Neural progenitor cell (in vitro differentiated cells): ENCODE data around the gene OAF. TPM values are rescaled to one million over a fixed set of nuclear protein-coding genes. Genes with fewer than 3 reads are reported as not detected.

ENCODE experiments used
- DNase-seq: peaks from one replicate; pipeline ENCODE4 v3.0.0-alpha.2; 2016; ENCODE audit warnings: low spot score
- H2AFZ ChIP-seq: fragments of 200-600 bp; sonication (generic); replicated peaks from 2 replicates; pipeline ENCODE4 v1.6.1; 2016; ENCODE audit warnings: antibody characterized with exemption
- H3F3A ChIP-seq: fragments of 200-600 bp; sonication (generic); 2 replicates; pipeline ENCODE4 v1.6.1; 2016; ENCODE audit warnings: antibody characterized with exemption, low read depth
- H3K27ac ChIP-seq: fragments of 200-600 bp; sonication (generic); 2 replicates; pipeline ENCODE4 v1.5.1; 2016; ENCODE audit warnings: mild to moderate bottlenecking
- H3K27me3 ChIP-seq: fragments of 200-600 bp; sonication (generic); 2 replicates; pipeline ENCODE4 v1.6.1; 2016; ENCODE audit warnings: mild to moderate bottlenecking, moderate library complexity
- H3K36me3 ChIP-seq: fragments of 200-600 bp; sonication (generic); 2 replicates; pipeline ENCODE4 v1.5.1; 2016
- H3K4me1 ChIP-seq: fragments of 200-600 bp; sonication (generic); 2 replicates; pipeline ENCODE4 v1.6.1; 2016; ENCODE audit warnings: mixed run types
- H3K4me2 ChIP-seq: fragments of 200-600 bp; sonication (generic); 2 replicates; pipeline ENCODE4 v1.6.1; 2016
- H3K4me3 ChIP-seq: fragments of 200-600 bp; sonication (generic); 2 replicates; pipeline ENCODE4 v1.5.1; 2016
- H3K79me2 ChIP-seq: fragments of 200-600 bp; sonication (generic); 2 replicates; pipeline ENCODE4 v1.6.1; 2016; ENCODE audit warnings: low read depth
- H3K9ac ChIP-seq: fragments of 200-600 bp; sonication (generic); 2 replicates; pipeline ENCODE4 v1.6.1; 2016
- H3K9me3 ChIP-seq: fragments of 200-600 bp; sonication (generic); 2 replicates; pipeline ENCODE4 v1.5.1; 2016; ENCODE audit warnings: low read depth
- H4K20me1 ChIP-seq: fragments of 200-600 bp; sonication (generic); 2 replicates; pipeline ENCODE4 v1.6.1; 2016; ENCODE audit warnings: low read depth
- H3K27ac Mint-ChIP-seq: 3 replicates; pipeline ENCODE4 v1.8.0; 2021; ENCODE audit warnings: mixed read lengths
- H3K27me3 Mint-ChIP-seq: 2 replicates; pipeline ENCODE4 v1.8.0; 2022; ENCODE audit warnings: low read depth, mild to moderate bottlenecking, inconsistent platforms, moderate library complexity, mixed read lengths; ENCODE audit not compliant: insufficient read depth
- H3K36me3 Mint-ChIP-seq: 3 replicates; pipeline ENCODE4 v1.8.0; 2021; ENCODE audit warnings: mixed read lengths
- H3K4me1 Mint-ChIP-seq: 3 replicates; pipeline ENCODE4 v1.8.0; 2021; ENCODE audit warnings: mixed read lengths
- H3K4me3 Mint-ChIP-seq: 3 replicates; pipeline ENCODE4 v1.8.0; 2021; ENCODE audit warnings: mild to moderate bottlenecking, moderate library complexity, mixed read lengths
- H3K9me3 Mint-ChIP-seq: 3 replicates; pipeline ENCODE4 v1.8.0; 2020; ENCODE audit warnings: mixed read lengths
- CTCF ChIP-seq: fragments of 200-600 bp; sonication (generic); IDR thresholded peaks from 2 replicates; pipeline ENCODE4 v1.5.1; 2017; ENCODE audit warnings: antibody characterized with exemption, mild to moderate bottlenecking
- EZH2 ChIP-seq: fragments of 200-600 bp; sonication (generic); IDR thresholded peaks from 2 replicates; pipeline ENCODE4 v1.6.1; 2017; ENCODE audit warnings: antibody characterized with exemption, mild to moderate bottlenecking, moderate library complexity
- EZH2phosphoT487 ChIP-seq: fragments of 200-600 bp; sonication (generic); IDR thresholded peaks from 2 replicates; pipeline ENCODE4 v1.6.1; 2017; ENCODE audit warnings: antibody characterized with exemption
- total RNA-seq: library from RNA; depleted of rRNA; stranded (reverse); fragments of >200 nt; gene quantifications from 2 replicates; pipeline ENCODE4 v1.2.3, GENCODE V29; 2015; ENCODE audit warnings: low replicate concordance

Gene OAF
- total RNA-seq, 1 donor from 2014 or later, result 0.47 TPM

GRCh38 chr11:120195601-120196320, 15.1 kb upstream of the OAF start:
- Histone ChIP-seq H3K9ac (no peak overlapping the region), H3K4me3 (no peak overlapping the region), H3K36me3 (no peaks in the 10 kb centered on the region), H4K20me1 (no peaks in the 10 kb centered on the region), H2AFZ (no peak overlapping the region), H3K27me3 (peaks cover 61% of the 10 kb centered on the region), H3F3A (peaks cover 12% of the 10 kb centered on the region), H3K79me2 (no peaks in the 10 kb centered on the region), H3K27ac (no peak overlapping the region), H3K4me1 (peaks cover 31% of the 10 kb centered on the region), H3K4me2 (peak overlapping the region; percentile 30), H3K9me3 (no peaks in the 10 kb centered on the region)
- peak overlapping the region; percentile 96 for H3K27ac Mint-ChIP-seq
- no peaks in the 10 kb centered on the region for H3K36me3 Mint-ChIP-seq
- H3K4me3 Mint-ChIP-seq, result peak overlapping the region; percentile 61
- H3K4me1 Mint-ChIP-seq, result peaks cover 71% of the 10 kb centered on the region
- H3K27me3 Mint-ChIP-seq, result peaks cover 6% of the 10 kb centered on the region
- TF ChIP-seq CTCF (no peak), EZH2 (no peak), EZH2phosphoT487 (no peak)
- no peaks in the 10 kb centered on the region for H3K9me3 Mint-ChIP-seq
- peak; percentile 47 for DNase-seq

DNA sequence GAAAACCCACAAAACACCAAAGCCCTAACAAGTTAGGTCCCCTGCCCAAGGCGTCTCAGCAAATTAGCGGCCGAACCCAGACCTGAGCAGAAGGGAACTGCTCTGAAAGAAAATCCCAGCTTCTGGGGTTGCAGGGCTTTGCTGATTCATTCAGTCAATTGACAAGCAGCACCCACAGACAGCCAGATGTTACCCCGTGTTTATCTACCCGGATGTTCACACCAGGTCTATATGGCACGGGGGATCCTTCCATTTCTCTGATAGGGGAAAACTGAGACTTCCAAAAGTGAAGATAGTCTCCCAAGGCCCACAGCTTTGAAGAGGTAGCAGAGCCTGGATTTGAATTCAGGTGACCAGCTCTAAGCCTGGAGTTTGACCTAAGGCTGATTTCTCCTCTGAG, 14.0 kb upstream of the OAF start:
- H3K4me1 ChIP-seq, result peaks cover 30% of the 10 kb centered on the region
- H3K27me3 Mint-ChIP-seq, result peaks cover 8% of the 10 kb centered on the region
- no peak overlapping the region for H3K4me2 ChIP-seq

GRCh38 chr11:120197251-120197891, 13.5 kb upstream of the OAF start:
- TF ChIP-seq EZH2phosphoT487 (no peak), CTCF (no peak), EZH2 (no peak)
- Histone ChIP-seq H3K27ac (no peak overlapping the region), H3K9ac (no peak overlapping the region), H3K9me3 (no peaks in the 10 kb centered on the region), H3K79me2 (no peaks in the 10 kb centered on the region), H3K27me3 (peaks cover 77% of the 10 kb centered on the region), H3F3A (peaks cover 12% of the 10 kb centered on the region), H3K4me3 (no peak overlapping the region), H2AFZ (no peak overlapping the region), H3K4me2 (peak overlapping the region; percentile 55), H3K36me3 (no peaks in the 10 kb centered on the region), H4K20me1 (no peaks in the 10 kb centered on the region), H3K4me1 (peaks cover 28% of the 10 kb centered on the region)
- Mint-ChIP-seq H3K27ac (peak overlapping the region; percentile 94), H3K4me1 (peaks cover 58% of the 10 kb centered on the region), H3K4me3 (peak overlapping the region; percentile 65), H3K9me3 (no peaks in the 10 kb centered on the region), H3K36me3 (no peaks in the 10 kb centered on the region), H3K27me3 (peaks cover 8% of the 10 kb centered on the region)
- no peak for DNase-seq

More for the DNA sequence above, 14.0 kb upstream of the OAF start:
- H3K4me3 ChIP-seq, result no peak overlapping the region
- peaks cover 12% of the 10 kb centered on the region for H3F3A ChIP-seq
- TF ChIP-seq EZH2 (no peak), EZH2phosphoT487 (no peak), CTCF (no peak)
- H3K27ac Mint-ChIP-seq, result no peak overlapping the region
- no peaks in the 10 kb centered on the region for H3K36me3 ChIP-seq
- H3K9ac ChIP-seq, result no peak overlapping the region
- H3K9me3 Mint-ChIP-seq, result no peaks in the 10 kb centered on the region
- H3K4me1 Mint-ChIP-seq, result peaks cover 62% of the 10 kb centered on the region
- H2AFZ ChIP-seq, result no peak overlapping the region
- peaks cover 72% of the 10 kb centered on the region for H3K27me3 ChIP-seq
- no peak overlapping the region for H3K4me3 Mint-ChIP-seq
- H3K79me2 ChIP-seq, result no peaks in the 10 kb centered on the region
- H3K27ac ChIP-seq, result no peak overlapping the region
- H4K20me1 ChIP-seq, result no peaks in the 10 kb centered on the region
- no peaks in the 10 kb centered on the region for H3K36me3 Mint-ChIP-seq
- no peak for DNase-seq
- H3K9me3 ChIP-seq, result no peaks in the 10 kb centered on the region
